Endothelial cell of umbilical vein (primary cell): ENCODE data around the gene ZC3HAV1. TPM values are rescaled to one million over a fixed set of nuclear protein-coding genes. Genes with fewer than 3 reads are reported as not detected.

Source experiments
- BruUV-seq: library from RNA; stranded (reverse); fragments of 400-500 nt; replicated peaks from 2 replicates; lab custom pipeline; 2021; lab: Mats Ljungman, UMichigan
- CTCF ChIA-PET: fragments of 300-600, 350-600 bp; sonication (Branson Sonifier 250); formaldehyde crosslinking; loops from one replicate; lab custom pipeline; 2021; ENCODE audit warnings: antibody characterized with exemption, inconsistent platforms; lab: Charles Lee
- POLR2A ChIA-PET: fragments of 300-600, 350-600 bp; sonication (Branson Sonifier 250); formaldehyde crosslinking; loops from one replicate; lab custom pipeline; 2021; ENCODE audit warnings: antibody characterized with exemption, inconsistent platforms; lab: Charles Lee
- DNase-seq: peaks from one replicate; pipeline ENCODE4 v3.0.0-alpha.2; 2011; ENCODE audit warnings: low read depth, low spot score
- FAIRE-seq: peaks from 2 replicates; lab custom pipeline; 2011; peaks lifted over from hg19 to GRCh38; lab: Jason Lieb, UNC
- H2AFZ ChIP-seq: 2 replicates; pipeline ENCODE4 v1.6.0; 2012; ENCODE audit warnings: low read depth, low read length, control low read depth, inconsistent platforms
- H3K27ac ChIP-seq: 2 replicates; pipeline ENCODE4 v1.5.1; 2011; ENCODE audit warnings: low read depth, mild to moderate bottlenecking, control low read depth, low read length, moderate library complexity; ENCODE audit not compliant: insufficient read depth
- H3K27me3 ChIP-seq, 2 experiments: 2 replicates each; pipeline versions ENCODE4 v1.6.0 to v1.6.1; 2011; ENCODE audit warnings: low read length in 2 of 2, mixed read lengths in 1 of 2; ENCODE audit not compliant: control insufficient read depth in 2 of 2, insufficient read depth in 2 of 2
- H3K36me3 ChIP-seq, 2 experiments: 2 replicates in 1 of 2; 3 replicates in 1 of 2; pipeline ENCODE4 v1.5.1; 2011; ENCODE audit warnings: low read length in 2 of 2, mild to moderate bottlenecking in 1 of 2, moderate library complexity in 1 of 2; ENCODE audit not compliant: control insufficient read depth in 2 of 2, insufficient read depth in 2 of 2; ENCODE audit errors: extremely low read depth in 1 of 2
- H3K4me1 ChIP-seq: 3 replicates; pipeline ENCODE4 v1.5.1; 2011; ENCODE audit warnings: mild to moderate bottlenecking, low read length; ENCODE audit not compliant: control insufficient read depth, insufficient read depth; ENCODE audit errors: extremely low read depth
- H3K4me2 ChIP-seq: 2 replicates; pipeline ENCODE4 v1.6.1; 2011; ENCODE audit warnings: low read length, control low read depth, mixed read lengths; ENCODE audit not compliant: insufficient read depth
- H3K4me3 ChIP-seq, 3 experiments: fragments of 200-600 bp in 1 of 3; sonication (generic), shearing (Covaris generic) in 1 of 3; replicated peaks in 1 of 3; 2 replicates each; pipeline ENCODE4 v1.5.1; 2011 to 2016; ENCODE audit warnings: control low read depth in 3 of 3, low read length in 3 of 3, mild to moderate bottlenecking in 2 of 3, inconsistent platforms in 1 of 3, low read depth in 1 of 3, moderate library complexity in 1 of 3; ENCODE audit not compliant: insufficient read depth in 1 of 3
- H3K79me2 ChIP-seq: 2 replicates; pipeline ENCODE4 v1.6.0; 2012; ENCODE audit warnings: low read length, inconsistent platforms; ENCODE audit not compliant: control insufficient read depth, insufficient read depth
- H3K9ac ChIP-seq: replicated peaks from 2 replicates; pipeline ENCODE3; 2011; ENCODE audit warnings: low read length, control low read depth; ENCODE audit not compliant: insufficient read depth; ENCODE audit errors: extremely low read depth
- H3K9me1 ChIP-seq: replicated peaks from 3 replicates; pipeline ENCODE4 v1.6.0; 2011; ENCODE audit warnings: mild to moderate bottlenecking, low read length; ENCODE audit not compliant: control insufficient read depth, insufficient read depth; ENCODE audit errors: extremely low read depth
- H3K9me3 ChIP-seq: replicated peaks from 2 replicates; pipeline ENCODE4 v1.5.1; 2012; ENCODE audit warnings: low read length, inconsistent platforms; ENCODE audit not compliant: control insufficient read depth, insufficient read depth
- H4K20me1 ChIP-seq: replicated peaks from 2 replicates; pipeline ENCODE3; 2011; ENCODE audit warnings: mild to moderate bottlenecking, low read length; ENCODE audit not compliant: control insufficient read depth, insufficient read depth; ENCODE audit errors: extremely low read depth
- CTCF ChIP-seq, 2 donors: IDR thresholded peaks; 1 replicate in 1 of 2; 2 replicates in 1 of 2; pipeline ENCODE4 v1.5.1; 2011; ENCODE audit warnings: low read length in 2 of 2, mild to moderate bottlenecking in 2 of 2, moderate library complexity in 2 of 2, control low read depth in 1 of 2, inconsistent platforms in 1 of 2, low read depth in 1 of 2; ENCODE audit not compliant: insufficient read depth in 1 of 2; ENCODE audit errors: extremely low read depth in 1 of 2
- EZH2 ChIP-seq: IDR thresholded peaks from 2 replicates; pipeline ENCODE4 v1.6.1; 2012; ENCODE audit warnings: borderline replicate concordance, low read depth, mild to moderate bottlenecking, moderate library complexity, low read length, inconsistent platforms; ENCODE audit not compliant: severe bottlenecking
- FOS ChIP-seq: IDR thresholded peaks from 2 replicates; pipeline ENCODE4 v1.6.1; 2011; ENCODE audit warnings: mild to moderate bottlenecking, low read length, moderate library complexity, borderline replicate concordance; ENCODE audit not compliant: insufficient read depth
- GATA2 ChIP-seq: IDR thresholded peaks from 2 replicates; pipeline ENCODE4 v1.7.0; 2011; ENCODE audit warnings: low read depth, mild to moderate bottlenecking, moderate library complexity, mixed read lengths, low read length; ENCODE audit not compliant: insufficient read length, insufficient read depth
- JUN ChIP-seq: IDR thresholded peaks from 2 replicates; pipeline ENCODE4 v1.6.1; 2011; ENCODE audit warnings: borderline replicate concordance, low read depth; ENCODE audit not compliant: insufficient read length, insufficient read depth
- MAX ChIP-seq: IDR thresholded peaks from 2 replicates; pipeline ENCODE4 v1.6.1; 2011; ENCODE audit not compliant: insufficient read depth, insufficient read length
- MYC ChIP-seq: IDR thresholded peaks from one replicate; pipeline ENCODE4 v1.6.1; 2011; ENCODE audit warnings: mild to moderate bottlenecking, low read depth, low read length
- POLR2A ChIP-seq: IDR thresholded peaks from 2 replicates; pipeline ENCODE4 v1.6.1; 2012; ENCODE audit warnings: low read depth, mild to moderate bottlenecking, control low read depth, low read length
- dilution Hi-C: fragments of 300-500 bp; cut with MboI; formaldehyde crosslinking; loops from one replicate; pipeline ENCODE4 v1.15.0; 2019; ENCODE audit warnings: low sequenced_read_pairs; ENCODE audit not compliant: extremely low pct_ligation_motif_present
- intact Hi-C: fragments of 100-400 bp; cut with micrococcal nuclease; formaldehyde crosslinking; loops from one replicate; pipeline ENCODE4 v1.10.0; 2022
- polyA plus RNA-seq, 4 experiments: library from polyadenylated mRNA; depleted of rRNA in 3 of 4; stranded (reverse) in 3 of 4; unstranded in 1 of 4; fragments of >200 nt; gene quantifications; 2 replicates each; pipeline versions ENCODE4 v1.2.1 to v1.2.3, GENCODE V29; 2011 to 2012; ENCODE audit warnings: missing spikeins in 1 of 4
- total RNA-seq: library from RNA; stranded (reverse); gene quantifications from 2 replicates; pipeline ENCODE4 v1.2.3, GENCODE V29; 2021

The ZC3HAV1 gene
- total and polyA plus RNA-seq, 2 donors (not counting 3 experiments of a cell fraction or from before 2014, with no cell fraction given), result 17.1 to 37.7 TPM

- CTCF ChIA-PET, result interaction anchor here (1.1 to 2.4 kb wide), 4 partner anchors 9 to 182 kb away, joined by 3 to 8 read pairs (median 4); no protein-coding TSS in a partner anchor
- DNase-seq, result no peak
- FAIRE-seq, result peak; percentile 40
- H2AFZ ChIP-seq, result no peak overlapping the region
- no peak overlapping the region for H3K4me2 ChIP-seq
- no peak for TF ChIP-seq MYC
- TF ChIP-seq JUN, result no peak
- TF ChIP-seq GATA2, result no peak
- TF ChIP-seq EZH2, result no peak
- TF ChIP-seq POLR2A, result no peak
- no peak for TF ChIP-seq CTCF (IDR thresholded peaks at IDR 0.05; ENCODE audit: extremely low read depth in 1 of 2, insufficient read depth in 1 of 2, low read depth in 1 of 2, low read length in 2 of 2)
- TF ChIP-seq FOS, result no peak
- no peak for TF ChIP-seq MAX
- no peaks in the 10 kb centered on the region for H3K9me3 ChIP-seq
- peaks cover 19 to 26% of the 10 kb centered on the region in 2 experiments for H3K36me3 ChIP-seq
- H3K79me2 ChIP-seq, result no peaks in the 10 kb centered on the region
- POLR2A ChIA-PET, result no interaction called here
- H3K9ac ChIP-seq, result no peak overlapping the region
- no peaks in the 10 kb centered on the region for H3K27me3 ChIP-seq
- BruUV-seq, result no TSS peak
- dilution Hi-C loops, result no loop called here
- H4K20me1 ChIP-seq, result no peaks in the 10 kb centered on the region
- H3K9me1 ChIP-seq, result no peaks in the 10 kb centered on the region
- no peak overlapping the region for H3K27ac ChIP-seq
- no peaks in the 10 kb centered on the region for H3K4me1 ChIP-seq
- intact Hi-C loops, result no loop called here
- no peak overlapping the region for H3K4me3 ChIP-seq
Observed at GRCh38 chr7:139068544-139069399, 40.7 kb downstream of the ZC3HAV1 start.
